HepG2 (cell line): ENCODE data around the gene PLCL2. TPM values are rescaled to one million over a fixed set of nuclear protein-coding genes. Genes with fewer than 3 reads are reported as not detected.

Source experiments
- ATAC-seq: fragments of 200-7000 bp; cut with Tn5 transposase; 3 replicates; pipeline ENCODE4 v1.9.1; 2020; ENCODE audit warnings: mild to moderate bottlenecking, moderate library complexity
- BruUV-seq: library from RNA; stranded (reverse); fragments of 400-500 nt; replicated peaks from 2 replicates; lab custom pipeline; 2021; lab: Mats Ljungman, UMichigan
- CTCF ChIA-PET: fragments of 300-600 bp; formaldehyde crosslinking; extraction: SDS; loops from one replicate; lab custom pipeline; 2021; ENCODE audit warnings: low total read pairs, inconsistent platforms, low intra/inter-chr PET ratio; lab: Yijun Ruan, JAX
- POLR2A ChIA-PET: fragments of 350-600 bp; sonication (Branson Sonifier 250); formaldehyde crosslinking; loops from one replicate; lab custom pipeline; 2020; ENCODE audit warnings: antibody characterized with exemption, inconsistent platforms; lab: Yijun Ruan, JAX
- DNase-seq: peaks from one replicate; pipeline ENCODE4 v3.0.0-alpha.2; 2015; ENCODE audit warnings: low spot score
- FAIRE-seq: peaks from 3 replicates; lab custom pipeline; 2011; peaks lifted over from hg19 to GRCh38; lab: Jason Lieb, UNC
- H2AFZ ChIP-seq: one replicate; pipeline ENCODE4 v1.6.1; 2011; ENCODE audit warnings: low read length, inconsistent platforms
- H3K27ac ChIP-seq: fragments of 300-600 bp; 3 replicates; pipeline ENCODE4 v1.8.0; 2011; ENCODE audit warnings: mixed run types, mild to moderate bottlenecking, mixed read lengths, low read length, inconsistent platforms; ENCODE audit not compliant: insufficient read depth; ENCODE audit errors: extremely low read length
- H3K27me3 ChIP-seq, 2 experiments: fragments of 200-600 bp in 1 of 2; 2 replicates in 1 of 2; 3 replicates in 1 of 2; pipeline versions ENCODE4 v1.6.0 to v1.8.0; 2011; ENCODE audit warnings: low read length in 2 of 2, mild to moderate bottlenecking in 2 of 2, moderate library complexity in 2 of 2, inconsistent platforms in 1 of 2; ENCODE audit not compliant: insufficient read depth in 2 of 2, control insufficient read depth in 1 of 2
- H3K36me3 ChIP-seq, 2 experiments: fragments of 200-600 bp in 1 of 2; replicated peaks in 1 of 2; 2 replicates in 1 of 2; 3 replicates in 1 of 2; pipeline versions ENCODE4 v1.5.1 to v1.8.0; 2011; ENCODE audit warnings: low read length in 2 of 2, inconsistent platforms in 1 of 2; ENCODE audit not compliant: insufficient read depth in 2 of 2, control insufficient read depth in 1 of 2
- H3K4me1 ChIP-seq: 2 replicates; pipeline ENCODE4 v1.5.1; 2012; ENCODE audit warnings: low read length, inconsistent platforms; ENCODE audit not compliant: insufficient read depth
- H3K4me2 ChIP-seq: 2 replicates; pipeline ENCODE4 v1.6.0; 2011; ENCODE audit warnings: low read depth, low read length, inconsistent platforms
- H3K4me3 ChIP-seq, 3 experiments: fragments of 200-600 bp in 1 of 3; sonication (generic), shearing (Covaris generic) in 1 of 3; replicated peaks in 1 of 3; 2 replicates each; pipeline ENCODE4 v1.5.1; 2011 to 2016; ENCODE audit warnings: low read length in 3 of 3, inconsistent platforms in 2 of 3, low read depth in 2 of 3, mild to moderate bottlenecking in 2 of 3, control low read depth in 1 of 3, mixed read lengths in 1 of 3; ENCODE audit not compliant: insufficient read depth in 1 of 3
- H3K79me2 ChIP-seq: one replicate; pipeline ENCODE4 v1.6.1; 2011; ENCODE audit warnings: low read length, inconsistent platforms; ENCODE audit not compliant: insufficient read depth
- H3K9ac ChIP-seq: 2 replicates; pipeline ENCODE4 v1.6.0; 2011; ENCODE audit warnings: mild to moderate bottlenecking, low read depth, low read length, inconsistent platforms; ENCODE audit not compliant: insufficient read depth
- H3K9me3 ChIP-seq: 2 replicates; pipeline ENCODE4 v1.5.1; 2012; ENCODE audit warnings: mild to moderate bottlenecking, low read length
- H4K20me1 ChIP-seq: 2 replicates; pipeline ENCODE4 v1.6.0; 2011; ENCODE audit warnings: inconsistent platforms, mild to moderate bottlenecking, low read length, moderate library complexity; ENCODE audit not compliant: insufficient read depth
- ARHGAP35 ChIP-seq: sonication (generic); formaldehyde crosslinking; IDR thresholded peaks from 2 replicates; pipeline ENCODE4 v1.9.0; 2022; ENCODE audit warnings: mild to moderate bottlenecking, inconsistent platforms, moderate library complexity, missing genetic modification reagents, borderline replicate concordance
- E2F5 ChIP-seq: sonication (generic); formaldehyde crosslinking; conservative IDR thresholded peaks from 2 replicates; pipeline ENCODE4 v1.4.0; 2020; ENCODE audit warnings: missing genetic modification reagents
- GATAD2A ChIP-seq: IDR thresholded peaks from 2 replicates; pipeline ENCODE4 v1.6.1; 2016
- KLF9 ChIP-seq: IDR thresholded peaks from 2 replicates; pipeline ENCODE4 v1.6.1; 2016; ENCODE audit warnings: low read depth
- MED13 ChIP-seq: sonication (generic); formaldehyde crosslinking; IDR thresholded peaks from 2 replicates; pipeline ENCODE4 v1.5.0; 2020; ENCODE audit warnings: missing genetic modification reagents
- SNAI1 ChIP-seq: sonication (generic); formaldehyde crosslinking; IDR thresholded peaks from 2 replicates; pipeline ENCODE4 v1.5.0; 2020; ENCODE audit warnings: mild to moderate bottlenecking, missing genetic modification reagents, borderline replicate concordance
- SYNCRIP ChIP-seq: fragments of 200-400 bp; formaldehyde crosslinking; IDR thresholded peaks from 2 replicates; pipeline ENCODE4 v1.6.1; 2018; ENCODE audit warnings: mild to moderate bottlenecking, low read depth, low read length; ENCODE audit not compliant: insufficient read depth
- TFDP1 ChIP-seq: IDR thresholded peaks from 2 replicates; pipeline ENCODE4 v1.6.1; 2016; ENCODE audit warnings: missing compliant biosample characterization, missing genetic modification reagents, borderline replicate concordance
- USF2 ChIP-seq, 2 experiments: sonication (generic) in 1 of 2; formaldehyde crosslinking in 1 of 2; IDR thresholded peaks; 2 replicates each; pipeline versions ENCODE4 v1.5.1 to v1.6.1; 2011 to 2020; ENCODE audit warnings: borderline replicate concordance in 1 of 2, low read depth in 1 of 2, low read length in 1 of 2, mild to moderate bottlenecking in 1 of 2, missing genetic modification reagents in 1 of 2, moderate library complexity in 1 of 2
- ZBTB21 ChIP-seq: sonication (generic); formaldehyde crosslinking; IDR thresholded peaks from 2 replicates; pipeline ENCODE4 v1.4.0; 2020; ENCODE audit warnings: missing genetic modification reagents
- ZBTB43 ChIP-seq: sonication (generic); formaldehyde crosslinking; conservative IDR thresholded peaks from 2 replicates; pipeline ENCODE4 v1.4.0; 2020; ENCODE audit warnings: missing genetic modification reagents
- ZNF20 ChIP-seq: sonication (generic); formaldehyde crosslinking; IDR thresholded peaks from 2 replicates; pipeline ENCODE4 v1.4.0; 2020; ENCODE audit warnings: mild to moderate bottlenecking, moderate library complexity, missing genetic modification reagents
- ZNF282 ChIP-seq: fragments of 450-650 bp; IDR thresholded peaks from 2 replicates; pipeline ENCODE4 v1.6.1; 2018; ENCODE audit not compliant: partially characterized antibody
- ZNF460 ChIP-seq: sonication (generic); formaldehyde crosslinking; IDR thresholded peaks from 2 replicates; pipeline ENCODE4 v1.5.1; 2020; ENCODE audit warnings: missing genetic modification reagents, mild to moderate bottlenecking, borderline replicate concordance
- ZNF775 ChIP-seq: sonication (generic); formaldehyde crosslinking; IDR thresholded peaks from 2 replicates; pipeline ENCODE4 v1.4.0; 2020; ENCODE audit warnings: missing genetic modification reagents, mild to moderate bottlenecking, moderate library complexity, borderline replicate concordance
- WGBS: methylation state at CpG from one replicate; pipeline ENCODE4 v1.1.6; 2017; ENCODE audit warnings: low lambda C conversion rate; 5-methylcytosine and 5-hydroxymethylcytosine counted together
- in situ Hi-C: cut with HindIII; loops from 2 replicates; pipeline ENCODE4 v1.10.0; 2017; ENCODE audit warnings: low pct_unique_long_range_greater_than_20kb; ENCODE audit not compliant: extremely low pct_ligation_motif_present
- intact Hi-C: fragments of 100-400 bp; cut with micrococcal nuclease; formaldehyde crosslinking; loops from one replicate; pipeline ENCODE4 v1.10.0; 2022; ENCODE audit not compliant: unreplicated experiment
- polyA plus RNA-seq, 8 experiments: library from polyadenylated mRNA; depleted of rRNA in 3 of 8; stranded (reverse) in 7 of 8; unstranded in 1 of 8; fragments of >200 nt; fragmentation: Illumina TruSeq in 4 of 8; extraction: Trizol in 4 of 8; gene quantifications; 2 replicates each; pipeline versions ENCODE4 v1.2.1 to v1.2.3, GENCODE V29; 2011 to 2016; ENCODE audit warnings: low read depth in 4 of 8, missing spikeins in 1 of 8, mixed read lengths in 1 of 8; ENCODE audit not compliant: insufficient read depth in 1 of 8
- total RNA-seq, 5 experiments: library from RNA; depleted of rRNA; stranded (reverse); fragments of >200 nt; fragmentation: Illumina TruSeq; extraction: Trizol; gene quantifications; 2 replicates each; pipeline ENCODE4 v1.2.3, GENCODE V29; 2016; ENCODE audit warnings: low read depth in 1 of 5

Gene PLCL2
- total and polyA plus RNA-seq, 2 of the 13 experiments (the other 11 are each of a cell fraction or from before 2014, with no cell fraction given) = not detected

- TF ChIP-seq ZNF20 (CRISPR knock-in tag) = no peak
- TF ChIP-seq KLF9 = no peak
- TF ChIP-seq ZBTB43 (CRISPR knock-in tag) = no peak
- TF ChIP-seq MED13 (CRISPR knock-in tag) = no peak
- no peak for TF ChIP-seq ARHGAP35 (CRISPR knock-in tag)
- no peak for TF ChIP-seq SNAI1 (CRISPR knock-in tag)
- TF ChIP-seq ZNF775 (CRISPR knock-in tag) = no peak
- TF ChIP-seq ZNF282 = no peak
- TF ChIP-seq ZBTB21 (CRISPR knock-in tag) = no peak
- TF ChIP-seq SYNCRIP = no peak
- no peak for TF ChIP-seq GATAD2A (CRISPR knock-in tag)
- no peak for TF ChIP-seq TFDP1
- TF ChIP-seq ZNF460 = no peak
- TF ChIP-seq USF2 (IDR thresholded peaks at IDR 0.05; ENCODE audit: low read depth, low read length) = no peak
- no peak for TF ChIP-seq USF2 (CRISPR knock-in tag; IDR thresholded peaks at IDR 0.05; ENCODE audit: borderline replicate concordance)
- no peak for TF ChIP-seq E2F5 (CRISPR knock-in tag)
- TF ChIP-seq, all 625 proteins: peak for 0
- Histone ChIP-seq H2AFZ (no peak overlapping the region), H3K4me3 (no peak overlapping the region), H3K9ac (no peak overlapping the region), H3K27me3 (peaks cover 0 to 3% of the 10 kb centered on the region in 2 experiments; a peak in 2 of 5 replicates), H3K4me2 (no peak overlapping the region), H3K27ac (no peak overlapping the region), H3K36me3 (no peaks in the 10 kb centered on the region), H3K79me2 (no peaks in the 10 kb centered on the region), H3K4me1 (no peaks in the 10 kb centered on the region), H4K20me1 (no peaks in the 10 kb centered on the region), H3K9me3 (no peaks in the 10 kb centered on the region)
- 0% methylated on average over 1 of the region's 1 CpG for WGBS
- FAIRE-seq (no peak), DNase-seq (no peak), ATAC-seq (no peak)
- ChIA-PET POLR2A (no interaction called here), CTCF (no interaction called here)
- in situ Hi-C loops = no loop called here
- intact Hi-C loops = no loop called here
- no TSS peak for BruUV-seq
These were observed 189.8 kb downstream of the PLCL2 start for GRCh38 chr3:17074559-17074958.
